ENCODE results near the gene CA10.

CA10 gene

GRCh38 chr17:52158450-52159042, at the start of gene CA10:
TSS of gene CA10 (minus strand) at chr17:52158714.
- no peak for DNase-seq (ENCODE audit: low spot score)

- DNase-seq (ENCODE audit: low spot score), result no peak
Observed at GRCh38 chr17:52207796-52208195, 49.3 kb upstream of the CA10 start.

- no peak for DNase-seq (ENCODE audit: low spot score)
Observed at GRCh38 chr17:52202520-52203080, 44.1 kb upstream of the CA10 start.

GRCh38 chr17:52201767-52202519, 43.4 kb upstream of the CA10 start:
- DNase-seq (ENCODE audit: low spot score), result no peak

GRCh38 chr17:52191491-52191890, 33.0 kb upstream of the CA10 start:
- DNase-seq (ENCODE audit: low spot score), result no peak

GRCh38 chr17:52181782-52182181, 23.3 kb upstream of the CA10 start:
- no peak for DNase-seq (ENCODE audit: low spot score)

GRCh38 chr17:52178012-52178411, 19.5 kb upstream of the CA10 start:
- DNase-seq (ENCODE audit: low spot score), result no peak

GRCh38 chr17:52170963-52171572, 12.6 kb upstream of the CA10 start:
- DNase-seq (ENCODE audit: low spot score), result no peak

- DNase-seq (ENCODE audit: low spot score), result no peak
Observed at GRCh38 chr17:52160136-52160567, 1.6 kb upstream of the CA10 start.

GRCh38 chr17:52159246-52160135, 977 bp upstream of the CA10 start:
- DNase-seq (ENCODE audit: low spot score), result no peak

- DNase-seq (ENCODE audit: low spot score), result no peak
Observed at GRCh38 chr17:52157603-52158449, 688 bp downstream of the CA10 start.

GRCh38 chr17:52156576-52157570, 1.6 kb downstream of the CA10 start:
- DNase-seq (ENCODE audit: low spot score), result no peak

- no peak for DNase-seq (ENCODE audit: low spot score)
Observed at GRCh38 chr17:52155301-52155700, 3.2 kb downstream of the CA10 start.

GRCh38 chr17:52154466-52154865, 4.0 kb downstream of the CA10 start:
- DNase-seq (ENCODE audit: low spot score), result no peak

- no peak for DNase-seq (ENCODE audit: low spot score)
Observed at GRCh38 chr17:52150935-52151334, 7.6 kb downstream of the CA10 start.

GRCh38 chr17:52149626-52150025, 8.9 kb downstream of the CA10 start:
- DNase-seq (ENCODE audit: low spot score), result no peak

GRCh38 chr17:52148969-52149351, 9.6 kb downstream of the CA10 start:
- DNase-seq (ENCODE audit: low spot score), result no peak

- no peak for DNase-seq (ENCODE audit: low spot score)
Observed at GRCh38 chr17:52148288-52148968, 10.1 kb downstream of the CA10 start.

GRCh38 chr17:52147872-52148271, 10.6 kb downstream of the CA10 start:
- DNase-seq (ENCODE audit: low spot score), result no peak

All from kidney capillary endothelial cell (primary cell).